HK-2 (cell line): ENCODE data around the gene GRB7.
"Not testable (repeated sequence)": the region's sequence is repeated elsewhere in the genome, so short reads cannot be mapped to it uniquely, and the experiment has no call there.

Experiments
- DNase-seq: peaks from one replicate; pipeline ENCODE4 v3.0.0-alpha.2; 2018; ENCODE audit not compliant: unreplicated experiment

Gene GRB7

GRCh38 chr17:39737760-39738567 lies at the start of gene GRB7:
Gene GRB7, plus strand, starts transcription at chr17:39737938. Its CDS starts 4,364 bp downstream, at chr17:39742302.
- peak; percentile 57 for DNase-seq

GRCh38 chr17:39688475-39688835 lies 49.3 kb upstream of the GRB7 start:
- DNase-seq: no peak

- DNase-seq: no peak
Measured at GRCh38 chr17:39688945-39689344, 48.8 kb upstream of the GRB7 start.

- DNase-seq: no peak
Measured at GRCh38 chr17:39694593-39694992, 43.1 kb upstream of the GRB7 start.

- peak; percentile 47 for DNase-seq
Measured at GRCh38 chr17:39695089-39695474, 42.7 kb upstream of the GRB7 start.

GRCh38 chr17:39696731-39697130 lies 41.0 kb upstream of the GRB7 start:
- DNase-seq: no peak

- DNase-seq: no peak
Measured at GRCh38 chr17:39697961-39698360, 39.8 kb upstream of the GRB7 start.

GRCh38 chr17:39699157-39699817 lies 38.5 kb upstream of the GRB7 start:
- not testable (repeated sequence) for DNase-seq

GRCh38 chr17:39699818-39700147 lies 38.0 kb upstream of the GRB7 start, which contains the start of gene ERBB2:
Gene ERBB2, plus strand, starts transcription at chr17:39700064. Its CDS starts 175 bp downstream, at chr17:39700239.
- DNase-seq: peak; percentile 72

GRCh38 chr17:39700148-39700987 lies 37.4 kb upstream of the GRB7 start:
- peak; percentile 35 for DNase-seq

GRCh38 chr17:39701012-39701783 lies 36.5 kb upstream of the GRB7 start:
- DNase-seq: no peak

GRCh38 chr17:39701784-39702422 lies 35.8 kb upstream of the GRB7 start:
- DNase-seq: no peak

GRCh38 chr17:39702901-39703893 lies 34.5 kb upstream of the GRB7 start:
- DNase-seq: no peak

- no peak for DNase-seq
Measured at GRCh38 chr17:39703913-39704312, 33.8 kb upstream of the GRB7 start.

- no peak for DNase-seq
Measured at GRCh38 chr17:39704821-39705551, 32.8 kb upstream of the GRB7 start.

GRCh38 chr17:39705786-39706348 lies 31.9 kb upstream of the GRB7 start:
- DNase-seq: no peak

- no peak for DNase-seq
Measured at GRCh38 chr17:39706383-39706782, 31.4 kb upstream of the GRB7 start.

- DNase-seq: no peak
Measured at GRCh38 chr17:39706921-39707337, 30.8 kb upstream of the GRB7 start.
